MM.1S (cell line): ENCODE results near the gene VPS35L.

Source experiments
- CTCF ChIP-seq: fragments of 300-600 bp; sonication (generic); IDR thresholded peaks from 2 replicates; pipeline ENCODE4 v1.5.1; 2016; ENCODE audit warnings: antibody characterized with exemption, low read length, mixed read lengths
- EZH2phosphoT487 ChIP-seq: fragments of 300-600 bp; sonication (generic); IDR thresholded peaks from 2 replicates; pipeline ENCODE4 v1.6.1; 2018; ENCODE audit warnings: antibody characterized with exemption, low read length

GRCh38 chr16:19578378-19578971, 23.0 kb downstream of the VPS35L start:
- TF ChIP-seq CTCF (no peak), EZH2phosphoT487 (no peak)
